ENCODE data around the gene RIPK4.

- TF ChIP-seq CTCF (IDR thresholded peaks at IDR 0.05): no peak
- TF ChIP-seq POLR2AphosphoS5 (IDR thresholded peaks at IDR 0.05): no peak
- no peak for TF ChIP-seq POLR2A (IDR thresholded peaks at IDR 0.05)
Measured at GRCh38 chr21:41750532-41751151, 16.2 kb downstream of the RIPK4 start.

Data from breast epithelium (tissue), 3 donors.